ENCODE measurements around the gene SLC9A3. TPM values are rescaled to one million over a fixed set of nuclear protein-coding genes. Genes with fewer than 3 reads are reported as not detected.

Gene SLC9A3
- total and polyA plus RNA-seq, 4 donors = 0.94 to 3.8 (median 1.5) TPM

- Histone ChIP-seq H3K27me3 (ENCODE audit: control insufficient read depth in 3 of 3, insufficient read depth in 3 of 3, low read length in 2 of 3) (no peaks in the 10 kb centered on the region), H3K36me3 (ENCODE audit: control insufficient read depth in 4 of 4, insufficient read depth in 4 of 4, low read length in 4 of 4) (peaks cover 0 to 9% (median 0%) of the 10 kb centered on the region in 4 donors), H3K4me3 (no peak overlapping the region), H3K4me1 (ENCODE audit: control insufficient read depth in 5 of 5, insufficient read depth in 5 of 5, low read length in 5 of 5) (peaks cover 0 to 37% (median 4%) of the 10 kb centered on the region in 5 donors), H3K27ac (ENCODE audit: low read depth in 1 of 2, low read length in 1 of 2) (no peak overlapping the region), H3K9me3 (ENCODE audit: control insufficient read depth in 4 of 4, insufficient read depth in 3 of 4, low read length in 3 of 4) (no peaks in the 10 kb centered on the region), H3K9ac (ENCODE audit: insufficient read depth in 1 of 2, low read length in 2 of 2) (no peak overlapping the region)
- 87 to 88% methylated on average over 26 of the region's 26 CpGs for WGBS, 2 donors
- ATAC-seq (ENCODE audit: insufficient read depth, low FRiP score) (no peak), DNase-seq (no peak)
- no peak for TF ChIP-seq CTCF (IDR thresholded peaks at IDR 0.05; ENCODE audit: control extremely low read depth, extremely low read depth)
Measured at GRCh38 chr5:434443-435146, 89.7 kb downstream of the SLC9A3 start.

DNA sequence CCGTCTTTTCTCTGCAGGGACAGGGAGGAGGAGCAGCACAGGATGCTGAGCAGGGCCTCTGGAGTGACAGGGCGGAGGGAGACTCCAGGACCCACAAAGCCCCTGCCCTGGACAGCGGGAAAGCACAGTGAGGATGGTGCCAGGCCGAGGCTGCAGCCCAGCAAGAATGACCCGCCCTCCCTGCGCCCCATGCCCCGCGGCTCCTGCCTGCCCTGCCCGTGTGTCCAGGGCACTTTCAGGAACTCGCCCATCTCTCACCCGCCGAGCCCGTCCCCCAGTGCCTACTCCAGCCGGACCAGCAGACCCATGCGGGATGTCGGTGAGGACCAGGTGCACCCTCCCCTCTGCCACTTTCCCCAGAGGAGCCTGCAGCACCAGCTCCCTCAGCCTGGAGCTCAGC is 90.4 kb downstream of the SLC9A3 start:
- Histone ChIP-seq H3K4me3 (no peak overlapping the region), H3K27ac (ENCODE audit: low read depth in 1 of 2, low read length in 1 of 2) (no peak overlapping the region), H3K36me3 (ENCODE audit: control insufficient read depth in 4 of 4, insufficient read depth in 4 of 4, low read length in 4 of 4) (peaks cover 0 to 9% (median 0%) of the 10 kb centered on the region in 4 donors), H3K9ac (ENCODE audit: insufficient read depth in 1 of 2, low read length in 2 of 2) (no peak overlapping the region), H3K9me3 (ENCODE audit: control insufficient read depth in 4 of 4, insufficient read depth in 3 of 4, low read length in 3 of 4) (no peaks in the 10 kb centered on the region), H3K4me1 (ENCODE audit: control insufficient read depth in 5 of 5, insufficient read depth in 5 of 5, low read length in 5 of 5) (peaks cover 0 to 38% (median 4%) of the 10 kb centered on the region in 5 donors), H3K27me3 (ENCODE audit: control insufficient read depth in 3 of 3, insufficient read depth in 3 of 3, low read length in 2 of 3) (no peaks in the 10 kb centered on the region)
- TF ChIP-seq CTCF (IDR thresholded peaks at IDR 0.05; ENCODE audit: control extremely low read depth, extremely low read depth) = no peak
- DNase-seq = peak in 1 of 3 donors; percentile 8
- WGBS, 2 donors = 78 to 83% methylated on average over 16 of the region's 16 CpGs
- ATAC-seq (ENCODE audit: insufficient read depth, low FRiP score) = no peak

GRCh38 chr5:432928-433791 is 91.1 kb downstream of the SLC9A3 start:
- H3K27me3 ChIP-seq (ENCODE audit: control insufficient read depth in 3 of 3, insufficient read depth in 3 of 3, low read length in 2 of 3) = no peaks in the 10 kb centered on the region
- peaks cover 0 to 36% (median 4%) of the 10 kb centered on the region in 5 donors for H3K4me1 ChIP-seq (ENCODE audit: control insufficient read depth in 5 of 5, insufficient read depth in 5 of 5, low read length in 5 of 5)
- ATAC-seq (ENCODE audit: insufficient read depth, low FRiP score) = no peak
- 75 to 79% methylated on average over 23 of the region's 23 CpGs for WGBS, 2 donors
- DNase-seq = peak; percentile 96 to 98 (median 98)
- peaks cover 0 to 11% (median 0%) of the 10 kb centered on the region in 4 donors for H3K36me3 ChIP-seq (ENCODE audit: control insufficient read depth in 4 of 4, insufficient read depth in 4 of 4, low read length in 4 of 4)
- H3K9me3 ChIP-seq (ENCODE audit: control insufficient read depth in 4 of 4, insufficient read depth in 3 of 4, low read length in 3 of 4) = no peaks in the 10 kb centered on the region
- TF ChIP-seq CTCF (IDR thresholded peaks at IDR 0.05; ENCODE audit: control extremely low read depth, extremely low read depth) = no peak
- no peak overlapping the region for H3K4me3 ChIP-seq
- H3K9ac ChIP-seq (ENCODE audit: insufficient read depth in 1 of 2, low read length in 2 of 2) = no peak overlapping the region
- H3K27ac ChIP-seq (ENCODE audit: low read depth in 1 of 2, low read length in 1 of 2) = no peak overlapping the region

Measured in lung (tissue), 12 donors.